GM18502 (cell line): ENCODE data around the gene CITED2.
"Not testable (repeated sequence)": the region's sequence is repeated elsewhere in the genome, so short reads cannot be mapped to it uniquely, and the experiment has no call there.

Source experiments
- ATAC-seq: cut with Tn5 transposase; IDR thresholded peaks from one replicate; pipeline ENCODE4 v1.9.1; 2021; ENCODE audit warnings: mild to moderate bottlenecking; ENCODE audit not compliant: unreplicated experiment, poor library complexity

Gene CITED2

GRCh38 chr6:139368661-139369060 is 5.8 kb downstream of the CITED2 start:
- ATAC-seq: no peak

- no peak for ATAC-seq
Measured at GRCh38 chr6:139367810-139368351, 6.6 kb downstream of the CITED2 start.

GRCh38 chr6:139364982-139365379 is 9.5 kb downstream of the CITED2 start:
- no peak for ATAC-seq

- ATAC-seq: no peak
Measured at GRCh38 chr6:139364302-139364981, 10.0 kb downstream of the CITED2 start.

- not testable (repeated sequence) for ATAC-seq
Measured at GRCh38 chr6:139363797-139364196, 10.7 kb downstream of the CITED2 start.

DNA sequence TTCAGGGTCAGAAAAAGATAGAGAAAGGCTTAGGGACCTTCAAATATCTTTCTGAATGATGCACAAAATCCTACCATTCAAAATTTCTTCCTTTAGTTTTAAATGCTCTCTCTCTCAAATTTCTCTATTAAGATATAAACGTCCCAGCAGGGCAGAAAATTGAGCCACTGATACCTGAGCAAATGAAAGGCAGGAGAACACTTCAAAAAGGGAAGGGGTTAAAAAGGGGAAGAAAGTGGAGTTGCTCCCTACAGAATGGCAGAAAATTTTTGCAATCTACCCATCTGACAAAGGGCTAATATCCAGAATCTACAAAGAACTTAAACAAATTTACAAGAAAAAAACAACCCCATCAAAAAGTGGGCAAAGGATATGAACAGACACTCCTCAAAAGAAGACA is 11.3 kb downstream of the CITED2 start:
- not testable (repeated sequence) for ATAC-seq

DNA sequence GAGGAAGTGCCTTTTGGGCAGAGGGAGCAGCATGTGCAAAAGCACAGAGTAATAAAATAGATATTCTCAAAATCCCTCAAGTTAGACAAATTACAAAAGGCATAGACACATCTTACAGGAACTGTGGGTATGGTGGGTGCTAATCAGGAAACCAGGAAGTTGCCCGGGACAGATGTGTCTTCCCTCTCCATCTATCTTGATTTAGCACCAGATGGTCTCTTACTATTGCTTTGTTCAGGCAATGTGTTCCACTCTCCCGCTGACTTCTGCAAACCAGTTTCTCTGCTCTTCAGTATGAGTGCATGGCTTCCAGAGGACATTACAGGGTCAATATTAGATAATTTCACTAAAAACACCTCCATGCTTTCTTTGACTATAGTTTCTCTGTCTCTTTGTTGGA is 13.2 kb downstream of the CITED2 start:
- no peak for ATAC-seq

DNA sequence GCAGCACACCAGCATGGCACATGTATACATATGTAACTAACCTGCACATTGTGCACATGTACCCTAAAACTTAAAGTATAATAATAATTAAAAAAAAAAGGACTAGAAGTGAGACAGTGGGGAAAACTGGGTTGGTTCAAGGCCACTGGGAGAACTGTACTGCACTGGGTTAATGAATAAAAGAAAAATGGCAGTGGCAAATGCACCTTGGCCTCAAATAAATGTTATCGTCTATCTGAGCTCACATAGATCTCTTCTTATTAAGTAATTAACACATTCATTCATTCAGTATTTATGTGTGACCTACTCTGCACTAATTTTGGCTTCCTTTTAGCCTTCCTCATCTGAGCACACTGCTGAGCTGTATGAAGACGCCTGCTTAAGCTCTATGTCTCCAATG is 17.5 kb downstream of the CITED2 start:
- no peak for ATAC-seq

DNA sequence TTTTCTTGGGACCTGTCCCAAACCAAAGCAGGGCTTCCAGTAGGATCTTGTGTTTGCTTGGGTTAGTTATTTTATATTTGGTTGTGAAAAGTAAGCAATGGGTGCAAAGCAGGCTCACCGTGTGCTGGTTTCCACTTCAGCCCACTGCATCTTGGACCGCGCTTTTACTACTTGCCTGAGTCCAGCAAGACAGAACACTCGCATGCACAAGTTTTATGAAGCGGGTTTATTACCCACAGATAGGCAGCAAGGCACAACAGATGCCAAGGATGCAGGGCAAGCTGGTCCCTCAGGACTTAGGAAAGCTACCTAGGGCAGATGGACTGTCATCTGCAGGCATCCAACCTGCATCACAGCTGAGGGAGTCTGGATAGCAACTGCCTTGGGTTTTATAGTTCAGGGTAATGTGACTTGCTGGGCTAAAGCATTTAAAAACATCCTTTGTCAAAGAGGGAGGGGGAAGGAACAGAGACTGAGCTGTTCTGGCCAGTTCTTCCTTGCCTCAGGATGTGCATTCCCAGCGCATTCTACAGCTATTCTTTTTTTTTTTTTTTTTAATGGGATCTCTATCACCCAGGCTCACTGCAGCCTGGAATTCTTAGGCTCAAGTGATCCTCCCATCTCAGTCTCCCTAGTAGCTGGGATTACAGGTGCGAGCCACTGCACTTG is 18.5 kb downstream of the CITED2 start:
- ATAC-seq: no peak

DNA sequence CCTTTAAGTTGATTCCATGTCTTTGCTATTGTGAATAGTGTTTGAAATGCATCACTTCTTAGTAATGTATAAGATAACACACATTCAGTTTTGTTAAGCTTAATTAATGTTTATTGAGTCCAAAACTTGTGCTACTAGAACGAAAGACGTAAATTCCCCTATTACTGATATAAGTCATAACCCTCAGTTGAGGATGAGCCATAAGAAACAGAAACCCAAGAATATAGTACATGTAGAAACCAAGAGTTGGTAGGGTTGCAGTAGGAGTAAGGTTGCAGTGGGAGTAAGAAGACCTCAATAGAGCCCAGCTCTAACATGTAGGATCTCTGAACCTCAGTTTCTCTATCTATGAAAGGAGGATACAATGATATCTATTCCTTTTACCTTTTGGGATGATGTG is 19.3 kb downstream of the CITED2 start:
- peak; percentile 68 for ATAC-seq

- no peak for ATAC-seq
Measured at GRCh38 chr6:139354189-139354588, 20.3 kb downstream of the CITED2 start.

- ATAC-seq: no peak
Measured at GRCh38 chr6:139349464-139350020, 24.9 kb downstream of the CITED2 start.

DNA sequence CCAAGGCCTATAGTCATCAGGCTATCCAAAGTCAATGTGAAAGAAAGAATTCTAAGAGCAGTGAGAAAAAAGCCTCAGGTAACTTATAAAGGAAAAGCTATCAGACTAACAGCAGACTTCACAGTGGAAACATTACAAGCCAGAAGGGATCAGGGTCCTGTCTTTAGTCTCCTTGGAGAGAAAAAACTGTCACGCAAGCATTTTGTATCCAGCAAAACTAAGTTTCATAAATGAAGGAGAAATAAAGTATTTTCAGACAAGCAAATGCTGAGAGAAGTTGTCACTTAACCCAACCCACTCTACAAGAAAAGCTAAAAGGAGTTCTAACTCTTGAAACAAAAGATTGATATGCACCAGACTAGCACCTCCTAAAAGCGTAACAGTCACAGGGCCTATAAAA is 28.1 kb downstream of the CITED2 start:
- ATAC-seq: no peak

GRCh38 chr6:139344186-139344963 is 30.1 kb downstream of the CITED2 start:
- ATAC-seq: no peak

DNA sequence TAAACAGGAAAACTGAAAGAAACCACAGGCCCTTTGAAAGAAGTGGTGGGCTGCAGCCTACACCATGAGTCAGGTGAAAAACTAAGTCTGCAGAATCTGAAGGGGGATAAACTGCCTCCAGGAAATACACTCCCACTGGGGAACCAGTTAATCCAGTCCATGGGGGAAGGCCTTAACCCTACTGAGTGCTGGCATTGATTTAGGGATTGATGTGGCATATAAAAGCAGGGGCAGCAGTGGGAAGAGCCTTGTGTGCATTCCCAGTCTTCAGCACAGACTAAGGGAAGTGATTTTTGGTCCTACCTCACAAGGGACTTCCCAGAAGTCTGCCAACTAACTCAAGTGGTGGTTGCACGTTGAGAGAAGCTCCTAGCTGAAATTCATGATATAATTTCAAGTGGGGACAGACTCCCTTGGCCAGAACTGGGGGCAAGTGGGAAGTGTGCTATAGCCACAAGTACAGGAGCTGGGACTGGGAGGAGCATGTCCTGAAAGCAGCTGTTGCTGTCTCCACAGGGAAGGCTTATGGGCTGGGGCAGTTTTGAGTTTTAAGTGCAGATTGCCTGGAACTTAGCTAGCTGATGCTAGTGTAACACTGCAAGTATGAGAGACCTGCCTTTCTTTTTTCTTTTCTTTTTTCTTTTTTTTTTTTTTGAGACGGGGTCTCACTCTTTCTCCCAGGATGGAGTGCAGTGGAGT is 31.2 kb downstream of the CITED2 start:
- peak; percentile 49 for ATAC-seq

GRCh38 chr6:139341060-139341459 is 33.4 kb downstream of the CITED2 start:
- no peak for ATAC-seq

DNA sequence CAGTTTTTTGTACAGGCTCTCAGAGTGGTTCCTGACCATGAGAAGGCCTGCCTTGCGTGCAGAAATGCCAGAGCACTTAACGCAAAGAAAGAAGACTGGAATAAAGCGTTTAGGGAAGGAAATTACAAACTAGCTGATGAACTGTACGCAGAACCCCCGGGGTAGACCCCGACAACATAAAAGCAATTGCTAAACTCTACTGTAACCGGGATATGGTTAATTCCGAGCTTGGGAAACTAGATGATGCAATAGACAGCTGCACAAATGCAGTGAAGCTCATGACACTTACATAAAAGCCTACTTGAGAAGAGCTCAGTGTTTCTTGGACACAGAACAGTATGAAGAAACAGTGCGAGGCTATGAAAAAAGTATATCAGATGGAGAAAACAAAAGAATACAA is 35.7 kb downstream of the CITED2 start:
- no peak for ATAC-seq

GRCh38 chr6:139337830-139338229 is 36.6 kb downstream of the CITED2 start:
- ATAC-seq: no peak

DNA sequence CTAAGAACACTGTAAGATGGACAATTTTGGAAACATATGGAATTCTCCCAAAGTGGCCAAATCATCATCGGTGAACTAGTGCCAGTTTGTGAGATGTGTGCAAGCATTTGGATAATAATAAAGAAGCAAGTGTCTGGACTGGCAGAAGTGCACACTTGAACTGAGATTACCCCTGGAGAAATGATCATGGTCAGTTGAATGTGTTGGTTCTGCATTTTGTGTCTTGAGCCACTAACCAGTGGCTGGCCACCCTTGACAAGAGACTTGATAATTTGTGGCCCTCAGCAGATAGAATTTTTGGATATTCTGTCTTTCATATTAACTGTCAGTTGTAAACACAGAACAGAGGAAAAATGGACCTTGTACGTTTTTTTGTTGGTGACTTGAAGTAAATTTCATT is 37.4 kb downstream of the CITED2 start:
- ATAC-seq: peak; percentile 16

- peak; percentile 85 for ATAC-seq
Measured at GRCh38 chr6:139336488-139336887, 38.0 kb downstream of the CITED2 start.
